GM18873 (cell line): ENCODE measurements around the gene TK1.

Experiments used
- ATAC-seq: cut with Tn5 transposase; IDR thresholded peaks from one replicate; pipeline ENCODE4 v1.9.1; 2021; ENCODE audit warnings: mild to moderate bottlenecking, moderate library complexity, moderate number of reproducible peaks; ENCODE audit not compliant: unreplicated experiment, low FRiP score

The TK1 gene

GRCh38 chr17:78135858-78136500, 50.9 kb downstream of the TK1 start:
- no peak for ATAC-seq

GRCh38 chr17:78134899-78135385, 51.9 kb downstream of the TK1 start:
- no peak for ATAC-seq

- ATAC-seq = no peak
Observed at GRCh38 chr17:78133971-78134898, 52.6 kb downstream of the TK1 start.

- ATAC-seq = no peak
Observed at GRCh38 chr17:78133179-78133951, 53.5 kb downstream of the TK1 start.

GRCh38 chr17:78132767-78133178, 54.1 kb downstream of the TK1 start:
- no peak for ATAC-seq

GRCh38 chr17:78132084-78132676, 54.7 kb downstream of the TK1 start:
- no peak for ATAC-seq

GRCh38 chr17:78131172-78132083, 55.4 kb downstream of the TK1 start:
- ATAC-seq = no peak

GRCh38 chr17:78130437-78131101, 56.3 kb downstream of the TK1 start, which contains the start of gene TMC8:
TSS of gene TMC8 (plus strand) at chr17:78130771. CDS start at chr17:78131589, 818 bp downstream.
- ATAC-seq = no peak

GRCh38 chr17:78130090-78130436, 56.8 kb downstream of the TK1 start:
- no peak for ATAC-seq

GRCh38 chr17:78129351-78130089, 57.3 kb downstream of the TK1 start:
- ATAC-seq = no peak

GRCh38 chr17:78128551-78129350, 58.1 kb downstream of the TK1 start, which contains the start of gene TMC6:
TSS of gene TMC6 (minus strand) at chr17:78128755. CDS start at chr17:78126832, 1,923 bp downstream.
- no peak for ATAC-seq

- ATAC-seq = no peak
Observed at GRCh38 chr17:78127888-78128550, 58.8 kb downstream of the TK1 start.

GRCh38 chr17:78127239-78127887, 59.5 kb downstream of the TK1 start:
- no peak for ATAC-seq

- no peak for ATAC-seq
Observed at GRCh38 chr17:78126895-78127238, 60.0 kb downstream of the TK1 start.

- ATAC-seq = no peak
Observed at GRCh38 chr17:78125976-78126894, 60.6 kb downstream of the TK1 start.
